ENCODE measurements around the gene ARHGAP25.

ARHGAP25 gene

DNA sequence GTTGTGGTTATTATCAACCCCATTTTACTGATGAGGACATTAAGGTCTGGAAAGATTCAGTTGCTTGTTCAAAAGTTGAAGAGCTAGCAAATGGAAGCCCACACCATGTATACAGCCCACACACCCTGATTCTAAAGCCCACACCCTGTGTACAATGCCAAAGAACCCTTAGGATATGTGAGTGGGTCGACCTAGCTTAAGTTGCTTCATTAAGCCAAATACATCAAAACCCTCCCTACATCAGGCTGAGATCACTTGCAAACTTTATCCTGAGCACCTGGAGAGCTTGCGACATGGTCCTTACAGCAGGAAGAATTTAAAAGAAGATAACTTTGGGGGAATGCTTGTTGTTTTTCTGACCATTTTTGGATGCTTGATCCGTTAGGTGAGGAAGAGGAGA lies 435 bp upstream of the ARHGAP25 start:
- no peaks in the 10 kb centered on the region for H3K36me3 ChIP-seq (ENCODE audit: control insufficient read depth, insufficient read depth, low read length)
- H3K4me2 ChIP-seq (ENCODE audit: low read length) = no peak overlapping the region
- no peak overlapping the region for H2AFZ ChIP-seq
- no peak overlapping the region for H3K4me3 ChIP-seq (ENCODE audit: low read depth, low read length)
- TF ChIP-seq, protein P1, sequence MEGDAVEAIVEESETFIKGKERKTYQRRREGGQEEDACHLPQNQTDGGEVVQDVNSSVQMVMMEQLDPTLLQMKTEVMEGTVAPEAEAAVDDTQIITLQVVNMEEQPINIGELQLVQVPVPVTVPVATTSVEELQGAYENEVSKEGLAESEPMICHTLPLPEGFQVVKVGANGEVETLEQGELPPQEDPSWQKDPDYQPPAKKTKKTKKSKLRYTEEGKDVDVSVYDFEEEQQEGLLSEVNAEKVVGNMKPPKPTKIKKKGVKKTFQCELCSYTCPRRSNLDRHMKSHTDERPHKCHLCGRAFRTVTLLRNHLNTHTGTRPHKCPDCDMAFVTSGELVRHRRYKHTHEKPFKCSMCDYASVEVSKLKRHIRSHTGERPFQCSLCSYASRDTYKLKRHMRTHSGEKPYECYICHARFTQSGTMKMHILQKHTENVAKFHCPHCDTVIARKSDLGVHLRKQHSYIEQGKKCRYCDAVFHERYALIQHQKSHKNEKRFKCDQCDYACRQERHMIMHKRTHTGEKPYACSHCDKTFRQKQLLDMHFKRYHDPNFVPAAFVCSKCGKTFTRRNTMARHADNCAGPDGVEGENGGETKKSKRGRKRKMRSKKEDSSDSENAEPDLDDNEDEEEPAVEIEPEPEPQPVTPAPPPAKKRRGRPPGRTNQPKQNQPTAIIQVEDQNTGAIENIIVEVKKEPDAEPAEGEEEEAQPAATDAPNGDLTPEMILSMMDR (IDR thresholded peaks at IDR 0.05) = no peak
- H3K9me3 ChIP-seq (ENCODE audit: control insufficient read depth, low read length) = no peaks in the 10 kb centered on the region
- H3K9ac ChIP-seq = no peak overlapping the region
- H3K27ac ChIP-seq = no peak overlapping the region
- H3K27me3 ChIP-seq (ENCODE audit: control insufficient read depth, insufficient read depth, low read length) = no peaks in the 10 kb centered on the region
- no peaks in the 10 kb centered on the region for H3K4me1 ChIP-seq
- no peaks in the 10 kb centered on the region for H3K79me2 ChIP-seq

DNA sequence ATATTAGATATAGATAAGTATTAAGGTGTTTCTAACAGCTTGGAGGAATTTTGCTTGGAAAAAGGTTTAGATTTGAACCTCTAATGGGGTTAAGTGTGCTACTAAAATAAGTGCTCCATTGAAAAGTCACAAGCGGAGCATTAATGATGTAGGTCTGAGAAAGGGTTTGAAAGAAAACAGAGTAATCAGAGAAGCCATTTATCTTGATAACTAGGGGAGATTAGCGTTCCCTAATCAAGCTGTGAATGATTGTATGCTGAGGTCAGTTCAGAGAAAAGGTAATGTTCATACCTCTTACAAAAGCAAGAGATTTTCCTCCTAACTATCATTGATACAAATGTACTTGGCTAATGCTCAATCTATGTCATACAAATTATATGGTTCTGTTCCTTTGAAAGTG lies 1.5 kb downstream of the ARHGAP25 start:
- Histone ChIP-seq H3K27ac (no peak overlapping the region), H3K36me3 (ENCODE audit: control insufficient read depth, insufficient read depth, low read length) (no peaks in the 10 kb centered on the region), H3K9ac (no peak overlapping the region), H3K4me1 (no peaks in the 10 kb centered on the region), H3K79me2 (no peaks in the 10 kb centered on the region), H3K27me3 (ENCODE audit: control insufficient read depth, insufficient read depth, low read length) (no peaks in the 10 kb centered on the region), H2AFZ (no peak overlapping the region), H3K4me3 (ENCODE audit: low read depth, low read length) (no peak overlapping the region), H3K9me3 (ENCODE audit: control insufficient read depth, low read length) (no peaks in the 10 kb centered on the region), H3K4me2 (ENCODE audit: low read length) (no peak overlapping the region)
- TF ChIP-seq, protein P1 (IDR thresholded peaks at IDR 0.05) = no peak

DNA sequence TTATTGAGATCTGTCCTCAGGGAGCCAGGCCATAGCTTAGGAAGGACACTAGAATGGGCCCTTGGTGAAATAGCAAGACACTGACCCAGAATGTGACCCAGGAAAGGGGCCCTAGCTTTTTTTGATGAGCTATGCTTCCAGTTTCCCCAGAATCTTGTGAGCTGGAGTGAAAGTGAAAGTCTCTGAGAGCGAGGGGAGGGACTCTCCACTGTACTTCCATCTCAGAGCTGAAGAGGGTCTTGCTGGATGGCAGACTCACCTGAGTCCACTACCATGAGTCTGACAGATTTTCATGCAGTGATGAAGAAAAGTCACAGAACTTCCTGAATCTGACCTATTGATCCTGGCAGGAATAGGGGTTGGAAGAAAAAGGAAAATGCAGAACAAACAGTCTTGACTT lies 3.1 kb downstream of the ARHGAP25 start:
- Histone ChIP-seq H3K9me3 (ENCODE audit: control insufficient read depth, low read length) (no peaks in the 10 kb centered on the region), H3K4me1 (no peaks in the 10 kb centered on the region), H3K4me2 (ENCODE audit: low read length) (no peak overlapping the region), H3K9ac (no peak overlapping the region), H3K4me3 (ENCODE audit: low read depth, low read length) (no peak overlapping the region), H3K27me3 (ENCODE audit: control insufficient read depth, insufficient read depth, low read length) (no peaks in the 10 kb centered on the region), H3K27ac (no peak overlapping the region), H2AFZ (no peak overlapping the region), H3K79me2 (no peaks in the 10 kb centered on the region), H3K36me3 (ENCODE audit: control insufficient read depth, insufficient read depth, low read length) (no peaks in the 10 kb centered on the region)
- TF ChIP-seq, protein P1 (IDR thresholded peaks at IDR 0.05) = no peak

DNA sequence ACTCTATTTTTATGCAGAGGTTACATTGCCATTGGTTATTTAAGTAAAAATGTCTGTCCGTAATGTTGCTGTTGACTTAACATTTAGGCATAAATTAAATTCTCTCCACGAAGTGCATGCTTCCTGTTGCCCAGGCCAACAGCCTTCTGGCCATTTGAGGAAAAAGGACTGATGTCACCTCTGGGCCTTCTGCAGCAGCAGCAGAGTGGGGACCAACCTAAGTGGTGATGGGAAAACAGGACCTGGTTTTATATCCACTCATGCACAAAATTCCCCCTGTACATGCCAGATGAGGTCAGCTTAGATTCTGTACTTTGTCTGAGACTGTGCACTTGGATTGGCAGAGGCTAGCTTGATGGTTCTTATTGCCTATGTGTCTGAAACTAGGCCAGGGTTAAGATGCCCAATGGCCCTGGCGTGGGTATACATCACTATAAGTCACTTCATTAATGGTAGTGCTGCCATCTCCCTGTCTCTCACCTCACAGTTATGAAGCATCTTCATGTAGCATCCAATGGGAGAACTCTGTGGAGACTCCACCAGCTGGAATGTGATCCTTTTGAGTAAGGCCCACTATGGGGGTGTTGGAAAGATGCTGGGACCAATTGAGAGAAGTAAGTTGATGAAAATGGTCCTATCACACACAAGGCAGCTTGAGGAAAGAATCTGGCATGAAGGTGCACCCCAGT lies 4.4 kb downstream of the ARHGAP25 start:
- H2AFZ ChIP-seq = no peak overlapping the region
- no peak overlapping the region for H3K4me3 ChIP-seq (ENCODE audit: low read depth, low read length)
- H3K4me1 ChIP-seq = no peaks in the 10 kb centered on the region
- H3K79me2 ChIP-seq = no peaks in the 10 kb centered on the region
- H3K27me3 ChIP-seq (ENCODE audit: control insufficient read depth, insufficient read depth, low read length) = no peaks in the 10 kb centered on the region
- H3K4me2 ChIP-seq (ENCODE audit: low read length) = no peak overlapping the region
- TF ChIP-seq, protein P1 (IDR thresholded peaks at IDR 0.05) = no peak
- no peaks in the 10 kb centered on the region for H3K36me3 ChIP-seq (ENCODE audit: control insufficient read depth, insufficient read depth, low read length)
- H3K9me3 ChIP-seq (ENCODE audit: control insufficient read depth, low read length) = no peaks in the 10 kb centered on the region
- no peak overlapping the region for H3K9ac ChIP-seq
- H3K27ac ChIP-seq = no peak overlapping the region
